GM20000 (cell line): Measurements from ENCODE around the gene PRKCB.

Source experiments
- DNase-seq: peaks from one replicate; pipeline ENCODE4 v3.0.0; 2012; ENCODE audit warnings: low spot score
- CTCF ChIP-seq: IDR thresholded peaks from 2 replicates; pipeline ENCODE4 v1.5.1; 2012; ENCODE audit warnings: mild to moderate bottlenecking, control low read depth; ENCODE audit errors: extremely low read depth, missing control alignments

PRKCB gene

GRCh38 chr16:23944381-23944780 lies 108.6 kb downstream of the PRKCB start:
- DNase-seq = no peak
- no peak for TF ChIP-seq CTCF

- TF ChIP-seq CTCF = no peak
Observed at GRCh38 chr16:23945243-23945642, 109.5 kb downstream of the PRKCB start.

GRCh38 chr16:23947838-23948237 lies 112.1 kb downstream of the PRKCB start:
- DNase-seq = no peak
- no peak for TF ChIP-seq CTCF

More at GRCh38 chr16:23945243-23945642, 109.5 kb downstream of the PRKCB start:
- no peak for DNase-seq

- no peak for TF ChIP-seq CTCF
- DNase-seq = no peak
Observed at GRCh38 chr16:23948949-23949411, 113.2 kb downstream of the PRKCB start.

GRCh38 chr16:23949630-23950290 lies 114.0 kb downstream of the PRKCB start:
- DNase-seq = peak; percentile 32
- TF ChIP-seq CTCF = no peak

GRCh38 chr16:23950291-23950894 lies 114.6 kb downstream of the PRKCB start:
- no peak for TF ChIP-seq CTCF
- no peak for DNase-seq

- TF ChIP-seq CTCF = no peak
- DNase-seq = no peak
Observed at GRCh38 chr16:23950898-23951297, 115.1 kb downstream of the PRKCB start.
